H54 (cell line): Measurements from ENCODE around the gene SLC7A10.
"Not testable (repeated sequence)": the region's sequence is repeated elsewhere in the genome, so short reads cannot be mapped to it uniquely, and the experiment has no call there.

Experiments used
- DNase-seq: peaks from one replicate; pipeline ENCODE4 v3.0.0; 2011; ENCODE audit warnings: low spot score, mixed read lengths; ENCODE audit not compliant: insufficient read length
- FAIRE-seq: peaks from 3 replicates; lab custom pipeline; 2011; peaks lifted over from hg19 to GRCh38; lab: Jason Lieb, UNC
- POLR2A ChIP-seq: IDR thresholded peaks from 2 replicates; pipeline ENCODE4 v1.6.1; 2011; ENCODE audit warnings: low read depth, mild to moderate bottlenecking, low read length

The SLC7A10 gene

DNA sequence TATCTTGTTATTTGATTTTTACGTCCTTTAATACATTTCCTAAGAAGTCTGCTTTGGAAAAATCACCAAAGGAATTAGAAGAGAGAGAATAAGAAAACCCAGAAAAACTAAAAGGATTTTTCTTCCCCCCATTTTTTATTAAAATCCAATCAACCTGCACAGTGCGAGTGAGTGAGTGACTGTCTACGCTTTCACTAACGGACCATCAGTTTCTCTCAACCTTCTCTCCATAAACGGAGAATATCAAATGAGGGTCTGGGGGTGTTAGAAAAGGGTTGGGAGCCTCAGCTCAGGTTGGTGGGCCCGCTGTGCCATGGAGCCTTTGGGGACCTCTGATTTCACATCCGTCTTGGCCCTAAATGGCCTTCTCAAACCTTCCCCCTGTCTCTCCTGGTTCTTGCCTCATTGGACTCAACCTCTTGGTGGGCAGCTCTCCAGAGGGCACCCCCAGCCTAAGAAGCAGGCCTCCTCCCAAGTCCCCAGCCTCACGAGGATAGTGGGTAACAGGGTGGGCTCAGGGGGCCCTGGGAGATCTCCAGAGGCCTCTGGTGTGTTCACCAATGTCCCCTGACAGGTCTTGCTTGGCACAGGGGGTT is 32.3 kb downstream of the SLC7A10 start:
- DNase-seq = no peak
- no peak for TF ChIP-seq POLR2A
- FAIRE-seq = no peak

GRCh38 chr19:33192010-33192409 is 33.6 kb downstream of the SLC7A10 start:
- no peak for TF ChIP-seq POLR2A
- FAIRE-seq (no peak), DNase-seq (no peak)

GRCh38 chr19:33191501-33191900 is 34.1 kb downstream of the SLC7A10 start:
- DNase-seq (no peak), FAIRE-seq (no peak)
- no peak for TF ChIP-seq POLR2A

DNA sequence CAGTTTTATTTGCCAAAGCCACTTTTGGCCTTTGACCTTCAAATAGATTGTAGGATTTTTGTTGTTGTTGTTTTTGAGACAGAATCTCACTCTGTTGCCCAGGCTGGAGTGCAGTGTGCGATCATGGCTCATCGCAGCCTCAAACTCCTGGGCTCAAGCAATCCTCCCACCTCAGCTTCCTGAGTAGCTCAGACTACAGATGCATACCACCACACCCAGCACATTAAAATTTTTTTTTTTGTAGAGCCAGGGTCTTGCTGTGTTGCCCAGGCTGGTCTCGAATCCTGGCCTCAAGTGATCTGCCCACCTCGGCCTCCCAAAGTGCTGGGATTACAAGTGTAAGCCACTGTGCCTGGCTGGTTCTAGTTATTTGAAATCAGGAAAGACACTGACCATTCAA is 34.6 kb downstream of the SLC7A10 start:
- DNase-seq = not testable (repeated sequence)

DNA sequence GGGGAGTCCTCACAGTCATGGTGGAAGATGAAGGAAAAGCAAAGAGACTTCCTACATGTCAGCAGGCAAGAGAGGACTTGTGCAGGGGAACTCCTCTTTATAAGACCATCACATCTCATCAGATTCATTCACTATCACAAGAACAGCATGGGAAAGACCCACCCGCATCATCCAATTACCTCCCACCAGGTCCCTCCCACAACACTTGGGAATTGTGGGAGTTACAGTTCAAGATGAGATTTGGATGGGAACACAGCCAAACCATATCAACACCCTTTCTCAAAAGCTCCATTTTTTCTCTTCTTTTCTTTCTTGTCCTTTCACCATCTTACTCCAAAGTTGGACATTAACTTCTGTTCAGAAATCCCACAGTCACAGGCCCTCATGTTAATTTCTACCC is 36.2 kb downstream of the SLC7A10 start:
- FAIRE-seq (no peak), DNase-seq (no peak)
- no peak for TF ChIP-seq POLR2A

More for the DNA sequence above, 34.6 kb downstream of the SLC7A10 start:
- FAIRE-seq = not testable (repeated sequence)

GRCh38 chr19:33187183-33187540 is 38.5 kb downstream of the SLC7A10 start:
- DNase-seq = no peak
- TF ChIP-seq POLR2A = no peak; the same call in 1 of the 2 replicates
- FAIRE-seq = no peak

DNA sequence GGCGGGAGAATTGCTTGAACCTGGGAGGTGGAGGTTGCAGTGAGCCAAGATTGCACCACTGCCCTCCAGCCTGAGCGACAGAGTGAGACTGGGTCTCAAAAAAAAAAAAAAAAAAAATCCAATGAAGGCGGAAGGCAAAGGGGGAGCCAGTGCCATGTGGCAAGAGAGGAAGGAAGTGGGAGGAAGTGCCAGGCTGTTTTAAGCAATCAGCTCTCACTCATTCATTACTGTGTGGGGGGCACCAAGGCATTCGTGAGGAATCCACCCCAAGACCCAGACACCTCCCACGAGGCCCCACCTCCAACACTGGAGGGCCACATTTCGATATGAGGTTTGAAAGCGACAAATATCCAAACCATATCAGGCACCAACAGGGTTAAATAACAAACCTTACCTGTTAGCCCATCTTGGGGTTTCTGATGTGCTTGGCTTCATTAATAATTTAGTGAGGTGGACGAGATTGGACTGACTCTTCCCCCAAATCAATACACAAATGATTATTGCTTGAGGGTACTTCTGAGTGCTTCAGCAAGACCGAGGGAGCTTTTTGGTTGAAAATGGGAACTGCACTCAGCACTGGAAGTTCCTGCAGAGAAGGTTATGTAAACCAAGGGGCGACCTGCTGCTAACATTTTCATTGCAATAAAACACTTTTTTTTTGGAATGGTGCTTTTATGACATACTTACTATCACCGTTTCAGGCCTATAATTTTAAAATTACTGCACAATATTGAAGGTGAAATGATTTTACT is 39.0 kb downstream of the SLC7A10 start:
- DNase-seq (no peak), FAIRE-seq (no peak)
- TF ChIP-seq POLR2A = no peak

GRCh38 chr19:33177417-33177979 is 48.2 kb downstream of the SLC7A10 start:
- DNase-seq (no peak), FAIRE-seq (no peak)
- TF ChIP-seq POLR2A = no peak

DNA sequence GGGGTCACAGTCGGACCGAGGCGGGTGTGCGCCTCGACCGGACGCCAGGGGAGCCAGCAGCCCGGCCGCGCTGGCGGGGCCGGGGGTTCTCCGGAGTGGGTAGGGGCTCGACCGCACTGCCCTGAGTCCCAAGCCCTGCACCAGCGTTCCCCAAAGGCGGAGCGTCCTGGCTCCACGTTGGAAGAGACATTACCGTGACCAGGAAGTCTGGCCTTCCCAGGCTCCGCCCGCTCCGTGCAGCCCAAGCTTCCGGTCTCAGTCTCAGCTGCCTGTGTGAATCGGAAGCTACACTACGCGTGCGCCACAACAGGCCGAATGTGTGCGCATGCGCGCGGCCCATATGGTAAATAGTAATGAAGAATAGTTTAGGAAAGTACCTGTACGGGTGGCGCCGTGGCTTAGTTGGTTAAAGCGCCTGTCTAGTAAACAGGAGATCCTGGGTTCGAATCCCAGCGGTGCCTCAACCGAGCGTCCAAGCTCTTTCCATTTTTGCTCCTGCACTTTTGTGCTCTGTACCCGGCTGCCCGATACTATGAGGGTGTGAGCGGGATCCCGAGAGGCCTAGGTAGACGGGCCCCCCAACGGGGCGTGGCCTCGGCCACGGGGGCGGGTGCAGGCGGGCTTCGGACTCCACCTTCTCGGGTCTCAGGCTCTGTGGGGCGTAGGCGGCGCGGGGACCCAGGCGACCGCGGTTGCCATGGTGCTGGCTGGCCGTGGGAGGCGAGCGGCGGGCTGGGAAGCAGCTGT is 48.8 kb downstream of the SLC7A10 start:
- peak; percentile 99 for DNase-seq

GRCh38 chr19:33175886-33176669 is 49.6 kb downstream of the SLC7A10 start:
- TF ChIP-seq POLR2A = no peak
- no peak for DNase-seq
- FAIRE-seq = no peak

More for the DNA sequence above, 48.8 kb downstream of the SLC7A10 start:
- peak; percentile 86 for FAIRE-seq
- peak; percentile 99 for TF ChIP-seq POLR2A

GRCh38 chr19:33175156-33175782 is 50.4 kb downstream of the SLC7A10 start:
- no peak for FAIRE-seq
- no peak for TF ChIP-seq POLR2A
- DNase-seq = no peak

DNA sequence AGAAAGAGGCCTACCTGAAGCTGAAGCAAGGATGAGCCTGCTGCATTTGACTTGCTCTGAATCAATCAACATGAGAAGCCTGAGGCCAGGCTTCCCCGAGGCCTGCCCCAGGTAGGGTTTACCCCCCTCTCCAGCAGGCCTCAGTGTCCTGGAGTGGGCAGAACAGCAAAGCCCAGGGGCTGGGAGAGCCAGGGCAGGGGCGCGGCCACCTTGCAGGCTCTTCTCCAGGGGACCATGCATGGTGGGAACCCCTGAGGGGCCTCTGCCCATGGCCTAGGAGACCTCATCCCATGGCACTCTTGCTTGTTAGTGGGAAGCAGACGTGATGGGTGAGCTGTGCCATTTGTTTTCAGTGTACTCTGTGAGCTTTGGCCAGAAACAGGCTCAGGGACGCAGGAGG is 51.5 kb downstream of the SLC7A10 start:
- DNase-seq (no peak), FAIRE-seq (no peak)
- no peak for TF ChIP-seq POLR2A

GRCh38 chr19:33171916-33172359 is 53.7 kb downstream of the SLC7A10 start:
- DNase-seq (no peak), FAIRE-seq (no peak)
- no peak for TF ChIP-seq POLR2A
